UCSD-AML1 (cell line): Measurements from ENCODE around the gene KAT2B.

Experiments
- DNase-seq: peaks from one replicate; lab custom pipeline; 2025; ENCODE audit not compliant: unreplicated experiment; lab: John Stamatoyannopoulos, UW

Gene KAT2B

GRCh38 chr3:20095470-20095869 lies 55.2 kb downstream of the KAT2B start:
- no peak for DNase-seq

GRCh38 chr3:20096135-20096685 lies 56.0 kb downstream of the KAT2B start:
- DNase-seq = no peak

- DNase-seq = no peak
Observed at GRCh38 chr3:20097015-20097414, 56.8 kb downstream of the KAT2B start.

- DNase-seq = no peak
Observed at GRCh38 chr3:20099060-20099459, 58.8 kb downstream of the KAT2B start.

- no peak for DNase-seq
Observed at GRCh38 chr3:20100151-20100550, 59.9 kb downstream of the KAT2B start.

GRCh38 chr3:20101041-20101440 lies 60.8 kb downstream of the KAT2B start:
- no peak for DNase-seq

- DNase-seq = no peak
Observed at GRCh38 chr3:20103731-20104130, 63.5 kb downstream of the KAT2B start.

GRCh38 chr3:20104167-20104661 lies 64.0 kb downstream of the KAT2B start:
- peak; percentile 36 for DNase-seq

GRCh38 chr3:20105513-20106280 lies 65.5 kb downstream of the KAT2B start:
- DNase-seq = no peak

GRCh38 chr3:20107722-20108121 lies 67.5 kb downstream of the KAT2B start:
- DNase-seq = no peak

GRCh38 chr3:20108869-20109268 lies 68.6 kb downstream of the KAT2B start:
- DNase-seq = no peak

GRCh38 chr3:20110826-20111225 lies 70.6 kb downstream of the KAT2B start:
- no peak for DNase-seq

GRCh38 chr3:20111836-20112235 lies 71.6 kb downstream of the KAT2B start:
- no peak for DNase-seq

- no peak for DNase-seq
Observed at GRCh38 chr3:20121088-20121487, 80.8 kb downstream of the KAT2B start.

GRCh38 chr3:20123131-20123652 lies 82.9 kb downstream of the KAT2B start:
- no peak for DNase-seq

GRCh38 chr3:20125289-20125688 lies 85.0 kb downstream of the KAT2B start:
- no peak for DNase-seq

- DNase-seq = no peak
Observed at GRCh38 chr3:20125897-20126296, 85.7 kb downstream of the KAT2B start.

- DNase-seq = no peak
Observed at GRCh38 chr3:20128358-20128757, 88.1 kb downstream of the KAT2B start.

- DNase-seq = no peak
Observed at GRCh38 chr3:20130106-20130505, 89.9 kb downstream of the KAT2B start.

GRCh38 chr3:20136231-20136630 lies 96.0 kb downstream of the KAT2B start:
- DNase-seq = no peak

GRCh38 chr3:20137647-20138046 lies 97.4 kb downstream of the KAT2B start:
- DNase-seq = no peak

GRCh38 chr3:20140881-20141280 lies 100.6 kb downstream of the KAT2B start:
- no peak for DNase-seq
